Lower lobe of right lung (tissue), 2 donors: ENCODE results near the gene WWP2. TPM values are rescaled to one million over a fixed set of nuclear protein-coding genes. Genes with fewer than 3 reads are reported as not detected.

ENCODE experiments used
- ATAC-seq, 2 donors: fragments of 200-7000 bp; cut with Tn5 transposase; one replicate each; pipeline ENCODE4 v1.9.1; 2020 to 2022; ENCODE audit warnings: mild to moderate bottlenecking in 2 of 2, moderate library complexity in 2 of 2
- DNase-seq: peaks from one replicate; pipeline ENCODE4 v3.0.0-alpha.2; 2020
- H3K27ac ChIP-seq: fragments of 200-600 bp; one replicate; pipeline ENCODE4 v1.8.0; 2022
- H3K27me3 ChIP-seq: fragments of 200-600 bp; one replicate; pipeline ENCODE4 v1.8.0; 2022; ENCODE audit warnings: low read depth
- H3K36me3 ChIP-seq: fragments of 200-600 bp; one replicate; pipeline ENCODE4 v1.8.0; 2022; ENCODE audit warnings: mild to moderate bottlenecking
- H3K4me1 ChIP-seq: fragments of 200-600 bp; one replicate; pipeline ENCODE4 v1.8.0; 2022
- H3K4me3 ChIP-seq: fragments of 200-600 bp; one replicate; pipeline ENCODE4 v1.8.0; 2022; ENCODE audit warnings: mild to moderate bottlenecking
- H3K9me3 ChIP-seq: fragments of 200-600 bp; one replicate; pipeline ENCODE4 v1.8.0; 2022
- intact Hi-C: fragments of 100-400 bp; cut with DNase I; formaldehyde crosslinking; loops from one replicate; pipeline ENCODE4 v1.11.0; 2022
- total RNA-seq: library from RNA; stranded (reverse); fragmentation: NEBNext Ultra II Directional; extraction: Animal tissue kit (Norgen Biotek cat#: 25700); gene quantifications from one replicate; pipeline ENCODE4 v1.2.1, GENCODE V29; 2021
- TF ChIP-seq, protein P1 (sequence below): fragments of 200-600 bp; IDR thresholded peaks from one replicate; pipeline ENCODE4 v1.8.0; 2022; ENCODE audit warnings: antibody characterized with exemption, mild to moderate bottlenecking
- donor health status: DM: no; HTN: yes; CAD: no; lungs with severe emphysema.

The WWP2 gene
- total RNA-seq, 1 donor from 2014 or later = 83.7 TPM

DNA sequence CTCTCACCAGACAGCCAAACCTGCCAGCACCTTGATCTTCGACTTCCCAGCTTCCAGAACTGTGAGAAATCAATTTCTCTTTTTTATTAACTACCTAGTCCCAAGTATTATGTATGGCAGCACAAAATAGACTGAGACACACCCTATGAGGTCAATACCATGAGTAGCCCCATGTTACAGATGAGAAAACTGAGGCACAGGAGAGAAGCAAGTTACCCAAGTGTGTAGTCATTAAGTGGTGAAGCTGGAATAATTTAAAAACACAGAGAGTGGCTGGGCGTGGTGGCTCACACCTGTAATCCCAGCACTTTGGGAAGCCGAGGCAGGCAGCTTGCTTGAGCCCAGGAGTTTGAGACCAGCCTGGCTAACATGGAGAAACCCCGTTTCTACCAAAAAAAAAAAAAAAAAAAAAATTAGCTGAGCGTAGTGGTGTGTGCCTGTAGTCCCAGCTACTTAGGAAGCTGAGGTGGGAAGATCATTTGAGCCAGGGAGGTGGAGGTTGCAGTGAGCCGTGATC lies 40.6 kb upstream of the WWP2 start:
- Histone ChIP-seq H3K27ac (no peak overlapping the region), H3K27me3 (no peaks in the 10 kb centered on the region), H3K9me3 (no peaks in the 10 kb centered on the region), H3K4me3 (no peak overlapping the region), H3K4me1 (peaks cover 11% of the 10 kb centered on the region), H3K36me3 (peaks cover 20% of the 10 kb centered on the region)
- no peak for ATAC-seq
- intact Hi-C loops = no loop called here
- no peak for DNase-seq
- TF ChIP-seq, protein P1, sequence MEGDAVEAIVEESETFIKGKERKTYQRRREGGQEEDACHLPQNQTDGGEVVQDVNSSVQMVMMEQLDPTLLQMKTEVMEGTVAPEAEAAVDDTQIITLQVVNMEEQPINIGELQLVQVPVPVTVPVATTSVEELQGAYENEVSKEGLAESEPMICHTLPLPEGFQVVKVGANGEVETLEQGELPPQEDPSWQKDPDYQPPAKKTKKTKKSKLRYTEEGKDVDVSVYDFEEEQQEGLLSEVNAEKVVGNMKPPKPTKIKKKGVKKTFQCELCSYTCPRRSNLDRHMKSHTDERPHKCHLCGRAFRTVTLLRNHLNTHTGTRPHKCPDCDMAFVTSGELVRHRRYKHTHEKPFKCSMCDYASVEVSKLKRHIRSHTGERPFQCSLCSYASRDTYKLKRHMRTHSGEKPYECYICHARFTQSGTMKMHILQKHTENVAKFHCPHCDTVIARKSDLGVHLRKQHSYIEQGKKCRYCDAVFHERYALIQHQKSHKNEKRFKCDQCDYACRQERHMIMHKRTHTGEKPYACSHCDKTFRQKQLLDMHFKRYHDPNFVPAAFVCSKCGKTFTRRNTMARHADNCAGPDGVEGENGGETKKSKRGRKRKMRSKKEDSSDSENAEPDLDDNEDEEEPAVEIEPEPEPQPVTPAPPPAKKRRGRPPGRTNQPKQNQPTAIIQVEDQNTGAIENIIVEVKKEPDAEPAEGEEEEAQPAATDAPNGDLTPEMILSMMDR = no peak

DNA sequence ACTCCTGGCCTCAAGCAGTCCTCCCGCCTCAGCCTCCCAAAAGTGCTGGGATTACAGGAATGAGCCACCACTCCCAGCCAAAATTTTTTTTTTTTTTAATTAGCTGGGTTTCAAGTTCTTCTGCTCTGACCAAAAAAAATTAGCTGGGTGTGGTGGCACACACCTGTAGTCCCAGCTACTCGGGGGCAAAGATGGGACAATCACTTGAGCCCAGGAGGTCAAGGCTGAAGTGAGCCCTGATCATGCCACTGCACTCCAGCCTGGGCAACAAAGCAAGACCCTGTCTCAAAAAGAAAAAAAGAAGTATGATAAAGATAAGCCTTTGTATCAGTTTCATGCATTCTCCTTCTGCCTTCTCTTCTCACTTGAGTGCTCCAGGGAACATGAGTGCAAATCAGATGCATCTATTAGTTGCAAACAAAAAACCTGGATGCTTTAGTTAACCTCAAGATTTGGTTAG lies 37.7 kb upstream of the WWP2 start:
- intact Hi-C loops = no loop called here

DNA sequence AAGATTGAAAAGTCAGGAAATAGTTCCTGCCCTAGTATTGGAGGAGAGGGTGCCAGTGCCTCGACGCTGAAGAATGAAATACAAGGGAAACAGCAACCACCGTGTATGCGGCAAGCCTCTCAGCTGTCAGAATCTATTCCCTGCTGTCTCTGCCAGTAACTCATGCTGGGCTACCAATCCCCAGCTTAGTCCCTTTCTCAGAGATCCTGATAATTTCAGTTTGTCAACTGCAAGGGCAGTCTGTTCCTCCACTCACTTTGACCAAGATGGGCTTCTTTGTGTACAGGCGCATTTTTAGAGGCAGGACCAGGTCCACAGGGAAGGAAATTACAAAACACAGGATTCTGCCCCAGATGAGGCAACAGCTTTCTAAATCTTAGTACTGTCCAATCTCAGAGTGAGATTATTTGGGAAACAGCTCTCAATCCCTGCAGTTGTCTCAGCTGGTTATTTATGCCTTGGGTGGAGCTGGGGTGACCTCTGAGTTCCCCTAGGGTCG lies 37.1 kb upstream of the WWP2 start:
- DNase-seq (no peak), ATAC-seq (no peak)
- H3K27me3 ChIP-seq = no peaks in the 10 kb centered on the region
- intact Hi-C loops = no loop called here
- H3K4me1 ChIP-seq = peaks cover 30% of the 10 kb centered on the region
- peak overlapping the region; percentile 81 for H3K27ac ChIP-seq
- H3K36me3 ChIP-seq = no peaks in the 10 kb centered on the region
- H3K9me3 ChIP-seq = no peaks in the 10 kb centered on the region
- TF ChIP-seq, protein P1 = no peak
- H3K4me3 ChIP-seq = peak overlapping the region; percentile 71

More for the DNA sequence above, 37.7 kb upstream of the WWP2 start:
- H3K36me3 ChIP-seq = no peaks in the 10 kb centered on the region
- TF ChIP-seq, protein P1 = no peak
- H3K27ac ChIP-seq = no peak overlapping the region
- H3K27me3 ChIP-seq = no peaks in the 10 kb centered on the region
- peaks cover 30% of the 10 kb centered on the region for H3K4me1 ChIP-seq
- DNase-seq (no peak), ATAC-seq (no peak)
- H3K4me3 ChIP-seq = peak overlapping the region; percentile 71
- no peaks in the 10 kb centered on the region for H3K9me3 ChIP-seq

DNA sequence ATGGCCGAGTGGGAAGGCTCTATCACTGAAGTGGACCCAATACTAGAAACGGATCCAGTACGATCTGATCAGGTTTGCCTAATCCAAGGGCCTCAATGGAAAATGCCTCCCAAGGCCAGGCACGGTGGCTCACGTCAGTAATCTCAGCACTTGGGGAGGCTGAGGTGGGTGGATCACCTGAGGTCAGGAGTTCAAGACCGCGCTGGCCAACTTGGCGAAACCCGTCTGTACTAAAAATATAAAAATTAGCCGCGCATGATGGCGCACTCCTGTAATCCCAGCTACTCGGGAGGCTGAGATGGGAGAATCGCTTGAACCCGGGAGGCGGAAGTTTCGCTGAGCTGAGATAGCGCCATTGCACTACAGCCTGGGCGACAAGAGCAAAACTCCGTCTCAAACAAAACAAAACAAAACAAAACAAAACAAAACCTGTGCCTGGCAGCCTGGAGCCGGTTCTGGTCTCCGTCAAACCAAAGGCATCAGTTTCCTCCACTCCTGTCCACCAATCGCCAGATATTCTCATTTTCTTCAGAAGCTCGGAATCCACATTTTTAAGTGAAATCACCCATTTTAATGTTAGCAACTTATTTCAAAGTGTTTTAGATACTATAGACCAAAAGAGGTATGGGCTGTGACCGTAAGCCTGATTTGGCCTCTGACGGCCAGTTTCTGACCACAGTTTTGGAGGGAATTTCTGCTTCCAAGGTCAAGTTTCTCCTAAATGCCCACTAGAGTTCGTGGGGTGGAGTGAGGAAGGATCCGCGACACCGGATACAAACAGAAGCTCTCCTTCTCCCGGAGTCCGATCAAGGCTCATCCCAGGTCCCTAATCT lies 36.4 kb upstream of the WWP2 start:
- no peak for DNase-seq
- no peaks in the 10 kb centered on the region for H3K36me3 ChIP-seq
- H3K27ac ChIP-seq = peak overlapping the region; percentile 81
- H3K27me3 ChIP-seq = no peaks in the 10 kb centered on the region
- no peak for ATAC-seq
- peak overlapping the region; percentile 71 for H3K4me3 ChIP-seq
- no peaks in the 10 kb centered on the region for H3K9me3 ChIP-seq
- intact Hi-C loops = no loop called here
- H3K4me1 ChIP-seq = peaks cover 30% of the 10 kb centered on the region
- TF ChIP-seq, protein P1 = no peak

DNA sequence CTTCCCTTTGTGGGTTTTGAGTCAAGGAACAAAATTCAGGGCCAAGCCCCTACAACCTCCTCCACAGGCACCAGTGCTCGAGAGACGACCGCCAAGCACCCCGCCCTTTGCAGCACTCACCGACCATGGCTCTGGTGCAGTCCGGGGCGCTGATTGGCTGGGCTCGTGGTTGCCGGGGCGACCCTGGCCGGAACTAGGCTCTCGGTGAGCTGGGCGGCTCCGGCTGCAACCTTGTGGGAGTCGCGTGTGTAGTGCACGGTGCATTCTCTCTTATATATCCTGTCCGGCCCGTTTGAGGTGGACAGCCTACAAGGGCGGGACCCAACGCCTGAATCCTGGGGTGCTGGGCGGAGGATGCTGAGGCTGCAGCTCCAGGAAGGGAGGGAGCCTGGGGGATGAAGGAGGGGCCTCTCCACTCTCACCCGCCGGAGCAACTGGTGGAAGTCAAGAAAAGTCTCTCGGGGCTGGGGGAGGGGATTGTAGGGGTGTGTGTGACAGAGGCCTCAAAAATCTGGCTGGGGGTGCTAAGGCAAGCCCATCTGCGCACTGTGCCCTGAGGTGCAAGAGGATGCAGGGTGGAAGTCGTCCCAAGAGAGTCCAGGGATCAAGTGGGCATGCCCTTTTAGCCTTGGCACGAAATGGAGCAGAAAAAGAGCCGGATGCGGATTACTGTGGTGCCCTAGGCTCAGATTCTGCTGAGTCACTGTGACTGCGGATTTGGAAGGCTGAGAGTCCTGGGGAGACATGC lies 35.6 kb upstream of the WWP2 start, which contains the start of gene NQO1:
NQO1 (minus strand) TSS at position 248 of the 748 bp plus-strand sequence; CDS start at position 127, 121 bp downstream.
- peak; percentile 97 for DNase-seq
- Histone ChIP-seq H3K4me1 (peaks cover 30% of the 10 kb centered on the region), H3K27me3 (no peaks in the 10 kb centered on the region), H3K4me3 (peak within 1 kb of the TSS; percentile 71), H3K36me3 (no peaks in the 10 kb centered on the region), H3K27ac (peak within 1 kb of the TSS; percentile 81), H3K9me3 (no peaks in the 10 kb centered on the region)
- TF ChIP-seq, protein P1 = no peak
- intact Hi-C loops = no loop called here
- peak; percentile 98 to 99 for ATAC-seq
